HFFc6 (cell line): ENCODE measurements around the gene OR3A3. TPM values are rescaled to one million over a fixed set of nuclear protein-coding genes. Genes with fewer than 3 reads are reported as not detected.
"Not testable (repeated sequence)": the region's sequence is repeated elsewhere in the genome, so short reads cannot be mapped to it uniquely, and the experiment has no call there.

Source experiments
- DNase-seq: peaks from one replicate; pipeline ENCODE4 v3.0.0-alpha.2; 2018
- H3K27ac Mint-ChIP-seq: 2 replicates; pipeline ENCODE4 v1.8.0; 2020; ENCODE audit warnings: mild to moderate bottlenecking, mixed read lengths
- H3K27me3 Mint-ChIP-seq: 2 replicates; pipeline ENCODE4 v1.8.0; 2021; ENCODE audit warnings: mild to moderate bottlenecking, moderate library complexity, mixed read lengths; ENCODE audit not compliant: insufficient read depth
- H3K36me3 Mint-ChIP-seq: 2 replicates; pipeline ENCODE4 v1.8.0; 2021; ENCODE audit warnings: low read depth, mixed read lengths
- H3K4me1 Mint-ChIP-seq: 2 replicates; pipeline ENCODE4 v1.8.0; 2020; ENCODE audit warnings: low read depth, mixed read lengths
- H3K4me3 Mint-ChIP-seq: 2 replicates; pipeline ENCODE4 v1.8.0; 2020; ENCODE audit warnings: mild to moderate bottlenecking, moderate library complexity, mixed read lengths
- H3K9me3 Mint-ChIP-seq: 2 replicates; pipeline ENCODE4 v1.8.0; 2020; ENCODE audit warnings: mild to moderate bottlenecking, mixed read lengths
- total RNA-seq, 6 experiments: library from RNA; stranded (reverse); fragmentation: NEBNext Ultra II Directional; extraction: Animal tissue kit (Norgen Biotek cat#: 25700); gene quantifications; 2 replicates in 1 of 6; 3 replicates in 5 of 6; pipeline ENCODE4 v1.2.3, GENCODE V29; 2021
- TF ChIP-seq, protein P1 (sequence below): fragments of 200-600 bp; sonication (generic); IDR thresholded peaks from 2 replicates; pipeline ENCODE4 v1.5.0; 2021; ENCODE audit warnings: antibody characterized with exemption, mild to moderate bottlenecking

Gene OR3A3
- total RNA-seq, 6 experiments from 2014 or later, result not detected

DNA sequence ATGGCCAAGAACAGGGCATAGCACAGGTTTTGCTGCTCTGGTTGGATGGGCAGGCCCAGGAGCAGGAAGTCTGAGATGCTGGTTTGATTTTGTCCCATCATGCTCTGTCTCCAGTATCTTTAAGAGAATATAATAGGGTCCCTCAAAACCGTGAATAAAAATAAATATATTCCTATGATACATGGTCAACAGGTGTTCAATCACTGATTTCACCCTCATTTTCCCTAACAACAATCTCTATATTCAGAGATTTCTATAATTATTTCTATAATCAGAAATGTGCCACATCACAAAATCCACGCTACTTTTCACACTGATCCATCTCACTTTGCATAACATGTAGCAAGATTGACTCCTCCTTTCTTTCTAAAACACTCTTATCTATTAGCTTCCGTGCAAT is 22.6 kb downstream of the OR3A3 start, which contains the start of gene OR1E2:
TSS of gene OR1E2 (minus strand) at position 101 of the 400 bp plus-strand sequence. CDS start at position 101, 0 bp downstream.
- TF ChIP-seq, protein P1, sequence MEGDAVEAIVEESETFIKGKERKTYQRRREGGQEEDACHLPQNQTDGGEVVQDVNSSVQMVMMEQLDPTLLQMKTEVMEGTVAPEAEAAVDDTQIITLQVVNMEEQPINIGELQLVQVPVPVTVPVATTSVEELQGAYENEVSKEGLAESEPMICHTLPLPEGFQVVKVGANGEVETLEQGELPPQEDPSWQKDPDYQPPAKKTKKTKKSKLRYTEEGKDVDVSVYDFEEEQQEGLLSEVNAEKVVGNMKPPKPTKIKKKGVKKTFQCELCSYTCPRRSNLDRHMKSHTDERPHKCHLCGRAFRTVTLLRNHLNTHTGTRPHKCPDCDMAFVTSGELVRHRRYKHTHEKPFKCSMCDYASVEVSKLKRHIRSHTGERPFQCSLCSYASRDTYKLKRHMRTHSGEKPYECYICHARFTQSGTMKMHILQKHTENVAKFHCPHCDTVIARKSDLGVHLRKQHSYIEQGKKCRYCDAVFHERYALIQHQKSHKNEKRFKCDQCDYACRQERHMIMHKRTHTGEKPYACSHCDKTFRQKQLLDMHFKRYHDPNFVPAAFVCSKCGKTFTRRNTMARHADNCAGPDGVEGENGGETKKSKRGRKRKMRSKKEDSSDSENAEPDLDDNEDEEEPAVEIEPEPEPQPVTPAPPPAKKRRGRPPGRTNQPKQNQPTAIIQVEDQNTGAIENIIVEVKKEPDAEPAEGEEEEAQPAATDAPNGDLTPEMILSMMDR, result no peak
- Mint-ChIP-seq H3K36me3 (no peaks in the 10 kb centered on the region), H3K4me1 (no peaks in the 10 kb centered on the region), H3K9me3 (peaks cover 6% of the 10 kb centered on the region; the same call in 1 of the 2 replicates), H3K4me3 (no peak within 1 kb of the TSS), H3K27ac (no peak within 1 kb of the TSS), H3K27me3 (peaks cover 3% of the 10 kb centered on the region)
- DNase-seq, result no peak

DNA sequence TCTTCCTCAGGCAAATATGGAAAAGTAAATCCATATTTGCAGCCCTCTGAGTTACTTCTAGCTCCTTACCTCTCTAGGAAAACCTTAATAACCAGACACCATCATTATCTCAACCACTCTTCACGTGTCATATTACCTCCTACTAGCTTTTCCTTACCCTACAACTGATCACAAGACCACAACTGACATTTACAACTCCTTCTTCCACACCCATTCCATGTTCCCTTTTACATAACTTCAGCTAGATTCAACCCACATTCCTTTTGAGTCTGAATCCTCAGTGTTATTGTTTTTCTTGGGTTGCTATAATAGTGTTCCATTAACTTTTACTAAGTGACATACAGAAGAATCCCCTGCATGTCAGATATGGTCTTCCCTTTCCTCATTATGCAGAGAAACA is 27.2 kb downstream of the OR3A3 start:
- no peak overlapping the region for H3K27ac Mint-ChIP-seq
- H3K36me3 Mint-ChIP-seq, result no peaks in the 10 kb centered on the region
- TF ChIP-seq, protein P1, result no peak
- H3K4me1 Mint-ChIP-seq, result no peaks in the 10 kb centered on the region
- DNase-seq, result no peak
- H3K9me3 Mint-ChIP-seq, result no peaks in the 10 kb centered on the region
- no peak overlapping the region for H3K4me3 Mint-ChIP-seq
- peaks cover 3% of the 10 kb centered on the region for H3K27me3 Mint-ChIP-seq

- DNase-seq, result no peak
- Mint-ChIP-seq H3K9me3 (no peaks in the 10 kb centered on the region), H3K27ac (no peak overlapping the region), H3K4me1 (no peaks in the 10 kb centered on the region), H3K27me3 (peaks cover 2% of the 10 kb centered on the region), H3K36me3 (no peaks in the 10 kb centered on the region), H3K4me3 (no peak overlapping the region)
- TF ChIP-seq, protein P1, result no peak
Measured at GRCh38 chr17:3440451-3440850, 29.3 kb downstream of the OR3A3 start.

DNA sequence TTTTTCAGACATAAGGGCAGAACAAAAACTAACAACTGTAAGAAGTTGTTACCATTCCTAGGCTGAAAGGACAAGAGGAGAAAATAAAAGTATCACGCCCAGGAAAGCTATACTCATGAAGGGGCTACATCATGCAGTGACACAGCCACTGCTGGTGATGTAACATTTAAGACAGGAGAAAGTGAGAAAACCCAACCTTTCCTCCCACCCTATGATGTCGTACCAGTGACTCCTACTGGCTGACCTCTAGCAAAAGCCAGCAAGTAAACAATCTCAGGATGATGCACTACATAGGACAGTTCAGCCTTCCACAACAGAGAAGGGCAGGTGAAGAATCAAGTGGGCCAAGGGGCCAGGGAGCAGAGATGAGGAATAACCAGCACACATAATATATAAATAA is 36.5 kb downstream of the OR3A3 start:
- Mint-ChIP-seq H3K27me3 (peaks cover 2% of the 10 kb centered on the region; the same call in 1 of the 2 replicates), H3K9me3 (no peaks in the 10 kb centered on the region), H3K27ac (no peak overlapping the region; the same call in 1 of the 2 replicates), H3K36me3 (no peaks in the 10 kb centered on the region), H3K4me1 (peaks cover 19% of the 10 kb centered on the region), H3K4me3 (no peak overlapping the region)
- TF ChIP-seq, protein P1, result no peak
- no peak for DNase-seq

- Mint-ChIP-seq H3K4me3 (no peak overlapping the region), H3K36me3 (no peaks in the 10 kb centered on the region), H3K9me3 (no peaks in the 10 kb centered on the region), H3K27ac (no peak overlapping the region; the same call in 1 of the 2 replicates), H3K4me1 (peaks cover 19% of the 10 kb centered on the region), H3K27me3 (peaks cover 2% of the 10 kb centered on the region; the same call in 1 of the 2 replicates)
- TF ChIP-seq, protein P1, result no peak
- no peak for DNase-seq
Measured at GRCh38 chr17:3448059-3448665, 37.0 kb downstream of the OR3A3 start.

GRCh38 chr17:3466355-3466754 is 55.2 kb downstream of the OR3A3 start:
- not testable (repeated sequence) for H3K27ac Mint-ChIP-seq, H3K4me1 Mint-ChIP-seq, H3K9me3 Mint-ChIP-seq, H3K36me3 Mint-ChIP-seq, DNase-seq, H3K27me3 Mint-ChIP-seq, H3K4me3 Mint-ChIP-seq
